ENCODE results near the gene TOX2.

Gene TOX2

DNA sequence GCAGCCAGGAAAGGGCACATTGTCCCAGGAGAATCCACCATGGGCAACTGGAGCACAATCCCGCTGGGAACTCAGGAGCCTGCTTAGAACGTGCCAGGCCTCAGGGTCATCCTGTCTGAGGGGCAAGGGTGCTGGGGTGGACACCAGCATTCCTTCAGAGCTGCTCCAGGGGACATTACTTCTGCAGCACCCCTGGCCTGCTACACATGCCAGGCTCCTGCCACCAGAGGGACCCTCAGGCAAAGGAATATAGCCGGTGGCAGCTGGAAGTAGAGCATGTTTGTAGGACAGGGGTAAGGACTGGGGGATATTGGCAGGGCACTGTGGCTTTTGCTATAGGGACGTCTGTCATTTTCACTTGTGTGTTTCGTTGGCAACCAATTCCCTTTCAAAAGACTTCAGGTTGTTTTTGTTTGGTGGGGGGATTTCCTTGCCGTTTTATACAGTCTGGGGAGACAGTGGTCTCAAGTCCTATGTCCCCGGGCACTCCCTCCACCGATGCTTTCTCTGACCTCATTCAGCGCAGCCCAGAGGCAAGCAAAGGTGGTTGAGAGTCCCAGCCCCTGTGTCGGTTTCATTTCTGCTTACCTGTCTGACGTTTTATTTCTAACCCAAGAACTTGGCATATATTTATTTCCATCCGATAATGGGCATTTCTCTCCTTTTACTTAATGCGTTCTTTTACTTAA is 141.5 kb downstream of the TOX2 start:
- peak in 23 of 51 donors; percentile 11 to 72 (median 44) for DNase-seq

DNA sequence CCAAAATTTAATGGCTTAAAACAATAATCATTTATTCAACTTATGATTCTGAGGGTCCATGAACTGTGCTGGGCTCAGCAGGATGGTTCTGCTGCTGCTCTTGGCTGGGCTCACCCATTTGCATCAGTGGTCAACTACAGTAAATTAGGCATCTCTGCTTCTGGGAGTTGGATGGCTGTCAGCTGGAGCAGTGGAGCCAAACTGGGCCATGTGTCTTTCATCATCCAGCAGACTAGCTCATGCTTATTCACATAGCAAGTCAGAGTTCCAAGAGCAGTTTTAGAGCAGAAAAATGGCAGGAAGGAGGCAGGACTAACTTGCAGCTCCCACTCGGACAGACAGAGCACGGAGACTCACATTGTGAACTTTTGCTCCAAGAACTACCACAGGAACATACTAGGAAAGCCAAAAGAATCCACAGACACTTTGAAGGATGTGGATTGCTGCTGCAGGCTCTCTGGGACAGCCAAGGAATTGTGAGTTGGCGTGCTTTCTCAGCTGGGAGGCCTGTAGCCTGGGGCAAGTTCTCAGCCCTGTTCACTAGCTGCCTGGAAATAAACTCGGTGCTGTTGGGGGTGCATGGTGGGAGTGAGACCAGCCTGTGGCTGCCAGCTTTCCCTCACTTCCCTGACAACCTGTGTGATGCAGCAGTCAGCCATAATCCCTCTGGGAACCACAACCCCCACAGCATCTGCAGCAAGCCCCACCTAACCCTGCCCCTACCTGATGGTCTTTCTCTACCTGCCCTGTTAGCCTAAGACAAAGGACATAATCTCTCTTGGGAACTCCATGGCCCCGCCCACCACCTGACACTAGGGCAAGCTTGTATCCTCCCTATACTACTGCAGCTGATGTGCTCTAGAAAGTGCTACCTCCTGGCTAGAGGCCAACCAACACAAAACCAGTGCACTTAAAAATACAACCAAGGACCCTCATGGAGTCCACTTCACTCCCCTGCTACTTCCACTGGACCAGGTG is 143.3 kb downstream of the TOX2 start:
- DNase-seq = no peak

GRCh38 chr20:44064501-44065400 is 150.1 kb downstream of the TOX2 start:
- DNase-seq = no peak

- DNase-seq = no peak
These were observed 151.0 kb downstream of the TOX2 start for GRCh38 chr20:44065401-44066340.

- DNase-seq = no peak
These were observed 152.3 kb downstream of the TOX2 start for GRCh38 chr20:44066645-44067606.

DNA sequence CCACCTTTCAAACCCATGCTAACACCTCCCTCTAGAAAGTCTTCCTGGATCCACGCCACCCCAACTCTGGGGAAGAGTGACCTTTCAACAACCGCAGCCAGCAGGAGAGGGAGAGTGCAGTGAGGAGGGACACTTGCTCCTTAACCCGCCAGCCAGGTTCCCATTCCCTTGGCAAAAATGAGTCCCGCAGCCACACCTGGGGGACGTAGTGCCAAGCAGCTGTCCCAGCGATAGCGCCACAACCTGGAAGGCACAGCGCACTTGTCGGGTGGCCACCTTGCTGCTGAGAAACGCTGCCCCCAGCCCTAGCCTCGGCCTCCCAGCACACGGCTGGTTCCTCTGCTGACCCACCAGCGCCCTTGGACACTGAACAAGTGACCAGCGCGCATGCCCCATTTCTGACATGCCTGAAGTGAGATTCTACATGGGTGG is 153.0 kb downstream of the TOX2 start:
- DNase-seq = no peak

- no peak for DNase-seq
These were observed 153.9 kb downstream of the TOX2 start for GRCh38 chr20:44068316-44069201.

- DNase-seq = no peak
These were observed 154.8 kb downstream of the TOX2 start for GRCh38 chr20:44069203-44070011.

DNA sequence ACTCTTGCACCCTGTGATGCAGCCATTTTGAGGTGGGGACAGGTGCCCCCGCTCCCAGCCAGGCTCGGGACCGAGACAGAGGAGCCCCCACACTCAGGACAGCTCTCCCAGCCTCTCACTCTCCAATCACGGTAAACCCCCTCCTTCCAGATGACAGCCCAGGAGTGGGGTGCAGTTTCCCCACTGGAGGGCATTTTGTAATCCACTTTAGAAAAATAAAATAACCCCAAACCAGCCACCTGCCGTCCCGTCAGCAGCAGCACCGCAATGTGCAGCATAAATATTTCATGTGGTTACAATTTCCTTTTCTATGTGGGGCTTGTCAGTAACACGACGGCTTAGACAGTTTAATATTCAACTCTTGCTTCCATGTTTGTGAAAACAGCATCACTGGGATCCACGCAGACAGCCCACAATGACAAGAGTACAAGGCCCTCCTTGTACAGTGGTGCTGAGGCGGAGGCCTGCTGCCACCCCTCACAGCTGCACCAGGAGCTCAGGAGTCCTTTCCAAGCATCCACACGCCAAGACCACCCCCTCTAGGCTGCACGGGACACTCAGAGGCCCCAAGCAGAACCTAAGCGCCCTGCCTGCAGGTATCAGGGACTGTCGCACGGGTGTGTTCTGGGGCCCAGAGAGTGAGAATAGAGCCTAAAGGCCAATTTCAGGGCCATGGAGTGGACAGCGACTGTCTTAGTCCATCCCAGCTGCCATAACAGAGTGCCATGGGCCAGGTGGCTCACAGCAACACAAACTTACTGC is 155.7 kb downstream of the TOX2 start:
- DNase-seq = peak in 18 of 51 donors; percentile 3 to 50 (median 25)

DNA sequence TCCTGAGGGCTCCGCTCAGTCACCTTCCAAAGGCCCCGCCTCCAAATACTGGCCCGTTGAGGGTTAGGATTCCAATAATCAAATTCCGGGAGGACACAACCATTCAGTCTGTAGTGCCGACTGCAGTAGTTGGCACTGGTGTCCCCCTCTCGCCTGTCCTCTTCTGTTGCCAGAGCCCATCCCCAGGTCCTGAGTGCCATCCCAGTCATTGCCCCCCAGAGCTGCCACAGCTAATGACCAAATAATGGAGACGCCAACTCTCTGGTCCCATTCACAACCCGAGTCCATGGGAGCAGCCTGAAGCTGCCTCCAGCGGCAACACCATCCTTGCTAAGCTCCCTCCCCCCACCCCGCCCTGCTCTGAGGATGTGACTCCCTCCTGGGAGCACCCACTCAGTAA is 156.4 kb downstream of the TOX2 start:
- no peak for DNase-seq

GRCh38 chr20:44071526-44072111 is 157.0 kb downstream of the TOX2 start:
- no peak for DNase-seq

GRCh38 chr20:44072384-44072783 is 157.7 kb downstream of the TOX2 start:
- no peak for DNase-seq

DNA sequence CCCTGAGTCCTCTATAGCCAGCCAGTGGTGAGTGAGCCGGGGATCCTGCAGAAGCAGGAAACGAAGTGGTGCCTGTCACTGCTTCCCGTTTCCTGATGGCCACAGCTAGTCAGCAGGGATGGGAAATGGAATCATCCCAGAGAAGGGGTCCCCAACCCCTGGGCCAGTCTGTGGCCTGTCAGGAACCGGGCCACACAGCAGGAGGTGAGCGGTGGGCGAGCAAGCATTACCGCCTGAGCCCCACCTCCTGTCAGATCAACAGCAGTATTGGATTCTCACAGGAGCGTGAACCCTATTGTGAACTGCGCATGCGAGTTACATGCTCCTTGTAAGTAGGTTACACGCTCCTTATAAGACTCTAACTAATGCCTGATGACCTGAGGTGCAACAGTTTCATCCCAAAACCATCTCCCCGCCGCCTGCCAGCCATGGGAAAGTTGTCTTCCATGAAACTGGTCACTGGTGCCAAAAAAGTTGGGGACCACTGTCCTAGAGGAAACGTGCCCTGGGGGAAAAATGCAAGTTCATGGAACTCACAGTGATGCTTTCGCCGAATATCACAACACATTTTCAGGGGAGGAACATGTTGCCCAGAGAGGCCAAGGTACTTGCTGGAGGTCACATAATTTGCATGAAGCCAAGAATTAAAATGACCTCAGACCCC is 158.5 kb downstream of the TOX2 start:
- no peak for DNase-seq

GRCh38 chr20:44073675-44074071 is 159.0 kb downstream of the TOX2 start:
- DNase-seq = no peak
